Liver (tissue), 9 donors: ENCODE measurements around the gene TIAM1. TPM values are rescaled to one million over a fixed set of nuclear protein-coding genes. Genes with fewer than 3 reads are reported as not detected.

Experiments used
- DNase-seq: peaks from one replicate; pipeline ENCODE4 v3.0.0-alpha.2; 2017; ENCODE audit warnings: low spot score
- H3K27ac ChIP-seq, 2 donors: one replicate each; pipeline ENCODE4 v1.7.0; 2013; ENCODE audit warnings: inconsistent platforms in 2 of 2, low read length in 2 of 2, control low read depth in 1 of 2, low read depth in 1 of 2, mild to moderate bottlenecking in 1 of 2
- H3K27me3 ChIP-seq, 4 donors: one replicate each; pipeline versions ENCODE4 v1.6.1 to v1.7.0; 2013; ENCODE audit warnings: low read length in 3 of 4, inconsistent platforms in 1 of 4, mild to moderate bottlenecking in 1 of 4, moderate library complexity in 1 of 4; ENCODE audit not compliant: control insufficient read depth in 4 of 4, insufficient read depth in 4 of 4
- H3K36me3 ChIP-seq, 4 donors: one replicate each; pipeline versions ENCODE4 v1.6.1 to v1.7.0; 2013; ENCODE audit warnings: low read length in 3 of 4, mild to moderate bottlenecking in 3 of 4, low read depth in 1 of 4, moderate library complexity in 1 of 4; ENCODE audit not compliant: control insufficient read depth in 4 of 4, insufficient read depth in 3 of 4
- H3K4me1 ChIP-seq, 4 donors: one replicate each; pipeline versions ENCODE4 v1.6.1 to v1.7.0; 2013; ENCODE audit warnings: low read length in 3 of 4, mild to moderate bottlenecking in 3 of 4, moderate library complexity in 1 of 4; ENCODE audit not compliant: control insufficient read depth in 4 of 4, insufficient read depth in 4 of 4
- H3K4me3 ChIP-seq, 3 donors: one replicate each; pipeline versions ENCODE4 v1.6.1 to v1.7.0; 2013; ENCODE audit warnings: low read length in 3 of 3, control low read depth in 1 of 3, low read depth in 1 of 3, mild to moderate bottlenecking in 1 of 3
- H3K9ac ChIP-seq, 2 donors: one replicate each; pipeline ENCODE4 v1.7.0; 2013; ENCODE audit warnings: low read length in 2 of 2, mild to moderate bottlenecking in 2 of 2, moderate library complexity in 2 of 2, control low read depth in 1 of 2, low read depth in 1 of 2
- H3K9me3 ChIP-seq, 4 donors: one replicate each; pipeline versions ENCODE4 v1.6.1 to v1.7.0; 2013; ENCODE audit warnings: low read length in 3 of 4; ENCODE audit not compliant: control insufficient read depth in 4 of 4
- ATF3 ChIP-seq: IDR thresholded peaks from 2 replicates; pipeline ENCODE4 v1.6.1; 2016; ENCODE audit warnings: antibody characterized with exemption
- CTCF ChIP-seq: fragments of 150-350 bp; IDR thresholded peaks from 2 replicates; pipeline ENCODE4 v1.5.1; 2017; ENCODE audit warnings: improper control_type of control experiment, low read depth, low read length; ENCODE audit not compliant: missing input control
- EGR1 ChIP-seq, 2 donors: IDR thresholded peaks; 2 replicates each; pipeline ENCODE4 v1.6.1; 2016 to 2018; ENCODE audit warnings: antibody characterized with exemption in 2 of 2, low read depth in 2 of 2
- FOXA1 ChIP-seq: IDR thresholded peaks from 2 replicates; pipeline ENCODE4 v1.6.1; 2016; ENCODE audit warnings: antibody characterized with exemption
- FOXA2 ChIP-seq: IDR thresholded peaks from 2 replicates; pipeline ENCODE4 v1.6.1; 2016; ENCODE audit warnings: antibody characterized with exemption
- GABPA ChIP-seq, 2 donors: IDR thresholded peaks in 1 of 2; conservative IDR thresholded peaks in 1 of 2; 2 replicates each; pipeline ENCODE4 v1.6.1; 2016; ENCODE audit warnings: antibody characterized with exemption in 2 of 2, mild to moderate bottlenecking in 1 of 2, moderate library complexity in 1 of 2
- HNF4A ChIP-seq, 2 donors: conservative IDR thresholded peaks; 2 replicates each; pipeline ENCODE4 v1.6.1; 2016; ENCODE audit warnings: antibody characterized with exemption in 2 of 2, mild to moderate bottlenecking in 2 of 2
- HNF4G ChIP-seq: IDR thresholded peaks from 2 replicates; pipeline ENCODE4 v1.6.1; 2016; ENCODE audit warnings: antibody characterized with exemption
- JUND ChIP-seq, 2 donors: IDR thresholded peaks; 2 replicates each; pipeline ENCODE4 v1.6.1; 2016; ENCODE audit warnings: antibody characterized with exemption in 2 of 2
- MAX ChIP-seq: IDR thresholded peaks from 2 replicates; pipeline ENCODE4 v1.6.1; 2016; ENCODE audit warnings: antibody characterized with exemption
- NR2F2 ChIP-seq: IDR thresholded peaks from 2 replicates; pipeline ENCODE4 v1.6.1; 2016; ENCODE audit warnings: antibody characterized with exemption
- RAD21 ChIP-seq, 2 donors: IDR thresholded peaks; 2 replicates each; pipeline ENCODE4 v1.6.1; 2016; ENCODE audit warnings: antibody characterized with exemption in 2 of 2, mild to moderate bottlenecking in 2 of 2
- REST ChIP-seq: IDR thresholded peaks from 2 replicates; pipeline ENCODE4 v1.6.1; 2016; ENCODE audit warnings: antibody characterized with exemption, mild to moderate bottlenecking
- RXRA ChIP-seq, 2 donors: IDR thresholded peaks; 2 replicates each; pipeline ENCODE4 v1.6.1; 2017 to 2018; ENCODE audit warnings: antibody characterized with exemption in 2 of 2, mild to moderate bottlenecking in 1 of 2
- SP1 ChIP-seq: IDR thresholded peaks from 2 replicates; pipeline ENCODE4 v1.6.1; 2018; ENCODE audit warnings: antibody characterized with exemption, mild to moderate bottlenecking
- TAF1 ChIP-seq: conservative IDR thresholded peaks from 2 replicates; pipeline ENCODE4 v1.6.1; 2016; ENCODE audit warnings: antibody characterized with exemption, mild to moderate bottlenecking
- YY1 ChIP-seq: IDR thresholded peaks from 2 replicates; pipeline ENCODE4 v1.6.1; 2016; ENCODE audit warnings: antibody characterized with exemption, mild to moderate bottlenecking
- ZBTB33 ChIP-seq: IDR thresholded peaks from 2 replicates; pipeline ENCODE4 v1.6.1; 2016; ENCODE audit warnings: antibody characterized with exemption
- WGBS: extraction: QIAGEN DNeasy Blood & Tissue Kit; methylation state at CpG from one replicate; pipeline ENCODE4 v1.1.7; 2013; 5-methylcytosine and 5-hydroxymethylcytosine counted together
- polyA plus RNA-seq, 2 donors: library from polyadenylated mRNA; stranded (reverse) in 1 of 2; unstranded in 1 of 2; fragments of 200-250 nt in 1 of 2; fragments of >200 nt in 1 of 2; fragmentation: Nextera tagmentation in 1 of 2; extraction: Ambion mirVana in 1 of 2; gene quantifications; one replicate each; pipeline versions ENCODE4 v1.2.1 to v1.2.3, GENCODE V29; 2013 to 2015
- total RNA-seq, 2 donors: library from RNA; depleted of rRNA; stranded (reverse); fragments of >200 nt; gene quantifications; one replicate each; pipeline ENCODE4 v1.2.3, GENCODE V29; 2014
- donor health status: healthy.
- donor health status: healthy.
- donor health status: healthy.
- donor health status: healthy.
- donor health status: healthy.

Gene TIAM1
- total and polyA plus RNA-seq, 4 donors, result 3.0 to 7.4 (median 4.8) TPM

- Histone ChIP-seq H3K9me3 (no peaks in the 10 kb centered on the region), H3K27ac (no peak overlapping the region), H3K4me3 (no peak overlapping the region), H3K36me3 (peaks cover 0 to 4% (median under 1%) of the 10 kb centered on the region in 4 donors), H3K4me1 (no peaks in the 10 kb centered on the region), H3K27me3 (no peaks in the 10 kb centered on the region), H3K9ac (no peak overlapping the region)
- TF ChIP-seq HNF4A (conservative IDR thresholded peaks at IDR 0.05) (no peak), GABPA (IDR thresholded peaks at IDR 0.05 in 1 of 2, conservative IDR thresholded peaks at IDR 0.05 in 1 of 2) (no peak), ZBTB33 (no peak), CTCF (no peak), RAD21 (IDR thresholded peaks at IDR 0.05) (no peak), NR2F2 (no peak), SP1 (no peak), REST (no peak), EGR1 (IDR thresholded peaks at IDR 0.05; ENCODE audit: low read depth in 2 of 2) (no peak), ATF3 (no peak), FOXA2 (no peak), MAX (no peak), YY1 (no peak), RXRA (IDR thresholded peaks at IDR 0.05) (no peak), HNF4G (no peak), JUND (IDR thresholded peaks at IDR 0.05) (no peak)
- no peak for DNase-seq
- WGBS, result 94% methylated on average over 4 of the region's 4 CpGs
Observed at GRCh38 chr21:31187499-31187898, 156.6 kb downstream of the TIAM1 start.

- H3K27me3 ChIP-seq, result no peaks in the 10 kb centered on the region
- H3K9me3 ChIP-seq, result no peaks in the 10 kb centered on the region
- DNase-seq, result no peak
- H3K27ac ChIP-seq, result no peak overlapping the region
- H3K36me3 ChIP-seq, result peaks cover 0 to 6% (median under 1%) of the 10 kb centered on the region in 4 donors
- WGBS, result 89% methylated on average over 4 of the region's 4 CpGs
- no peak for TF ChIP-seq RXRA (IDR thresholded peaks at IDR 0.05)
- TF ChIP-seq FOXA1, result no peak
- no peak for TF ChIP-seq NR2F2
- no peak for TF ChIP-seq HNF4A (conservative IDR thresholded peaks at IDR 0.05)
- no peak for TF ChIP-seq HNF4G
- TF ChIP-seq JUND (IDR thresholded peaks at IDR 0.05), result no peak
- TF ChIP-seq YY1, result no peak
- no peak for TF ChIP-seq ZBTB33
- no peak for TF ChIP-seq ATF3
- TF ChIP-seq FOXA2, result no peak
- no peak for TF ChIP-seq TAF1
- TF ChIP-seq REST, result no peak
- no peak overlapping the region for H3K9ac ChIP-seq
- H3K4me3 ChIP-seq, result no peak overlapping the region
- no peaks in the 10 kb centered on the region for H3K4me1 ChIP-seq
Observed at GRCh38 chr21:31186916-31187315, 157.1 kb downstream of the TIAM1 start.
